ENCODE results near the gene GPC6.

Gene GPC6

DNA sequence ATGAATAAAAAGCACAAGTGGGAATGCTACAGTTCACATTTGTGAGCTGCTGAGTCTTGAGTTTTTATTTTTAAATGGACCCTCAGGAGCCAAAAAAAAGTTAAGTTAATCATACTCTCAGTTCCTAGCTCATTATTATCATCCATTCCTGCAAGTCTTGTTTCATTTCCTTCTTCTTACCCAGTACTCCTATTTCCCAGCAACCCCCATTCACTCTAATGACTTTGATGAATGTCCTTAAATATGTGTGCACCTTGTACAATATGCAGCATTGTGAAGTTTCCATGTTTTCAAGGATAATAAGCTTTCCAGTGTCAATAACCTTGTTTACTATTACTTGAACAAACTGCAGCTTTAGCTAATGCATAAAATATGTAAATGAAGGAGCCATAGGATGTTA is 886.6 kb downstream of the GPC6 start:
- no peak overlapping the region for H3K4me3 ChIP-seq (ENCODE audit: low read length)
- no peaks in the 10 kb centered on the region for H3K9me3 ChIP-seq (ENCODE audit: control insufficient read depth, low read length)
- DNase-seq (ENCODE audit: low read depth), result no peak
- H3K4me1 ChIP-seq (ENCODE audit: control insufficient read depth, insufficient read depth, low read length), result peaks cover 9% of the 10 kb centered on the region
- H3K36me3 ChIP-seq (ENCODE audit: control insufficient read depth, insufficient read depth, low read length, severe bottlenecking), result no peaks in the 10 kb centered on the region
- no peaks in the 10 kb centered on the region for H3K27me3 ChIP-seq (replicated peaks; ENCODE audit: control insufficient read depth, insufficient read depth, low read length)
- no peak overlapping the region for H3K9ac ChIP-seq (ENCODE audit: low read length)

DNA sequence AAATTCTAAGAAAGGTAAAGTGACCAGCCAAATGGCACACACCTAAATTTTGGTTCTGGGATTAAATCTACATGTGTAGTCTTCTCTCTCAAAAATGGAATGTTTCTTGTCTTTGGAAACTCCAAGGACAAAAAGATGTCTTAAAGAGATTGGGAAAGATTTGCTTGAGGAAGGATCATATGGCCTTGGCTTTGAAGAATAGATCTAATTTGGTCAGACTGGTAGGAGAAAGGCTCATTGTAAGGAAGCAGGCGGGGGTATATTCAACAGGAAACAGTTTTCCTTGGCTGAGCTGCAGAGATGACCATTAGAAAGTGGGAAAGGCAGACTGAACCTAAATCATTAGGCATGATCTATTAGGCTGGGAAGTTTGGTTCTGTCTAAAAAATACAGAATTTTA is 887.6 kb downstream of the GPC6 start:
- Histone ChIP-seq H3K4me3 (ENCODE audit: low read length) (no peak overlapping the region), H3K9ac (ENCODE audit: low read length) (no peak overlapping the region), H3K4me1 (ENCODE audit: control insufficient read depth, insufficient read depth, low read length) (peaks cover 9% of the 10 kb centered on the region), H3K9me3 (ENCODE audit: control insufficient read depth, low read length) (no peaks in the 10 kb centered on the region), H3K27me3 (replicated peaks; ENCODE audit: control insufficient read depth, insufficient read depth, low read length) (no peaks in the 10 kb centered on the region), H3K36me3 (ENCODE audit: control insufficient read depth, insufficient read depth, low read length, severe bottlenecking) (no peaks in the 10 kb centered on the region)
- DNase-seq (ENCODE audit: low read depth), result no peak

DNA sequence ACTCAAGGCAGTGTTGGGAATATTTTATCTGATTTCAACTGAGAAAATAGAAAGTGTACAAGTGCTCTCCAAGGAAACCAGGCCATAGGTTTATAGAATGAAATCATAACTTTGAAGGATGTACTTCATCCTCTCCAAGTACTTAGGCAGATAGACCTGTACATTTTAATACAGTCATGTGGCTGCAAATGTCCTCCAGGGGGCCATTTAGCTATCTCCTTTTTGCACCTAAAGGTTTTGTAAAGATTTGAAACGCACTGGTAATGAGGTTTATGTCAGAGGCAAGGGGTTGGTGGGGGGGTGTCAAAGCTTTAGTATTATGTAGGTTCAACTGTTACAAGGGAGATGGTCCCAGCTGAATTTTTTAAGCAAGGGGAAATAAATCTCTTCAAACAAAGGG is 888.4 kb downstream of the GPC6 start:
- no peak overlapping the region for H3K4me3 ChIP-seq (ENCODE audit: low read length)
- H3K9me3 ChIP-seq (ENCODE audit: control insufficient read depth, low read length), result no peaks in the 10 kb centered on the region
- H3K27me3 ChIP-seq (replicated peaks; ENCODE audit: control insufficient read depth, insufficient read depth, low read length), result no peaks in the 10 kb centered on the region
- peaks cover 9% of the 10 kb centered on the region for H3K4me1 ChIP-seq (ENCODE audit: control insufficient read depth, insufficient read depth, low read length)
- H3K36me3 ChIP-seq (ENCODE audit: control insufficient read depth, insufficient read depth, low read length, severe bottlenecking), result no peaks in the 10 kb centered on the region
- no peak for DNase-seq (ENCODE audit: low read depth)
- no peak overlapping the region for H3K9ac ChIP-seq (ENCODE audit: low read length)

GRCh38 chr13:94119360-94119936 is 892.8 kb downstream of the GPC6 start:
- H3K4me3 ChIP-seq (ENCODE audit: low read length), result no peak overlapping the region
- no peaks in the 10 kb centered on the region for H3K36me3 ChIP-seq (ENCODE audit: control insufficient read depth, insufficient read depth, low read length, severe bottlenecking)
- DNase-seq (ENCODE audit: low read depth), result no peak
- no peaks in the 10 kb centered on the region for H3K9me3 ChIP-seq (ENCODE audit: control insufficient read depth, low read length)
- no peaks in the 10 kb centered on the region for H3K27me3 ChIP-seq (replicated peaks; ENCODE audit: control insufficient read depth, insufficient read depth, low read length)
- peaks cover 7% of the 10 kb centered on the region for H3K4me1 ChIP-seq (ENCODE audit: control insufficient read depth, insufficient read depth, low read length)
- H3K9ac ChIP-seq (ENCODE audit: low read length), result no peak overlapping the region

DNA sequence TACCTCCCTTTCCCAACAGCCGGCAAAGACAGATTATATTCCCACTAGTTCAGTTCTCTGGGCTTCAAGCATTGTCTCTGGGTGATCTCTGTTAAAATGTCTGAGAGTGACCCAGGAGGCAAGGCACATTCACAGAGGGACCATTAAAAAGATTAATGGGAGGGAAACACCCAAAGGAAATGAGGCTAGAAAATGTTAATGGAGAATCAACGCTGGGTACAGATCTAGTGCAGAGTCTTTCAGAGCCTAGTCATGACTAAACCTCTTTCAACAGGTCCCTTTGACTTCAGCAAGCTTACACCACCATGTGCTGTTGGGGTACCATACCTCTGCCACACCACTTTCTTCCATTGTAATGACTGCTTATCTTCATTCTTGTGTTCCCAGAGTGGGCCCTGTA is 894.3 kb downstream of the GPC6 start:
- Histone ChIP-seq H3K9me3 (ENCODE audit: control insufficient read depth, low read length) (no peaks in the 10 kb centered on the region), H3K4me1 (ENCODE audit: control insufficient read depth, insufficient read depth, low read length) (peaks cover 7% of the 10 kb centered on the region), H3K9ac (ENCODE audit: low read length) (no peak overlapping the region), H3K27me3 (replicated peaks; ENCODE audit: control insufficient read depth, insufficient read depth, low read length) (no peaks in the 10 kb centered on the region), H3K4me3 (ENCODE audit: low read length) (no peak overlapping the region), H3K36me3 (ENCODE audit: control insufficient read depth, insufficient read depth, low read length, severe bottlenecking) (no peaks in the 10 kb centered on the region)
- DNase-seq (ENCODE audit: low read depth), result no peak

- no peaks in the 10 kb centered on the region for H3K27me3 ChIP-seq (replicated peaks; ENCODE audit: control insufficient read depth, insufficient read depth, low read length)
- H3K9ac ChIP-seq (ENCODE audit: low read length), result no peak overlapping the region
- H3K36me3 ChIP-seq (ENCODE audit: control insufficient read depth, insufficient read depth, low read length, severe bottlenecking), result no peaks in the 10 kb centered on the region
- DNase-seq (ENCODE audit: low read depth), result peak; percentile 37
- peaks cover 7% of the 10 kb centered on the region for H3K4me1 ChIP-seq (ENCODE audit: control insufficient read depth, insufficient read depth, low read length)
- no peak overlapping the region for H3K4me3 ChIP-seq (ENCODE audit: low read length)
- no peaks in the 10 kb centered on the region for H3K9me3 ChIP-seq (ENCODE audit: control insufficient read depth, low read length)
These were observed 895.1 kb downstream of the GPC6 start for GRCh38 chr13:94121686-94122085.

- no peak overlapping the region for H3K9ac ChIP-seq (ENCODE audit: low read length)
- peaks cover 7% of the 10 kb centered on the region for H3K4me1 ChIP-seq (ENCODE audit: control insufficient read depth, insufficient read depth, low read length)
- no peak for DNase-seq (ENCODE audit: low read depth)
- no peaks in the 10 kb centered on the region for H3K9me3 ChIP-seq (ENCODE audit: control insufficient read depth, low read length)
- no peak overlapping the region for H3K4me3 ChIP-seq (ENCODE audit: low read length)
- H3K36me3 ChIP-seq (ENCODE audit: control insufficient read depth, insufficient read depth, low read length, severe bottlenecking), result no peaks in the 10 kb centered on the region
- H3K27me3 ChIP-seq (replicated peaks; ENCODE audit: control insufficient read depth, insufficient read depth, low read length), result no peaks in the 10 kb centered on the region
These were observed 895.8 kb downstream of the GPC6 start for GRCh38 chr13:94122300-94122915.

DNA sequence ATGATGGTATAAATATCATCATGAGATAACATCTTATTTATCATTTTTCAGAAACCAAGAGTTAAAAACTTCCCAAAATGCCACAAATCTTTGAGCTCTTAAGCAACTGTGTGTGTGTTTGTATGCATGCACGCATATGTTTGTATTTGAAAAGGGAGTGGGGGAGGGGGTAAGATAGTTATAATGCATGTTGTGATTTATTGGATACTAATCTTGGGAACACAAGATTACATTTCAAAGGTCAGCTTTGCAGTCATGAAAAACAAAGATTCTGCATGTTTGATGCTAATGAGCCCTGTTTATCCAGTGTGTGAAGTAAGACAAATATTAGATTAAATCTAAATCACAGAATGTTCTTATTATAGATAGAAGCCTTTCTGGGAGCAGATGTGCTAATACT is 897.0 kb downstream of the GPC6 start:
- H3K4me1 ChIP-seq (ENCODE audit: control insufficient read depth, insufficient read depth, low read length), result peaks cover 15% of the 10 kb centered on the region
- no peak overlapping the region for H3K4me3 ChIP-seq (ENCODE audit: low read length)
- no peak for DNase-seq (ENCODE audit: low read depth)
- H3K9ac ChIP-seq (ENCODE audit: low read length), result no peak overlapping the region
- no peaks in the 10 kb centered on the region for H3K9me3 ChIP-seq (ENCODE audit: control insufficient read depth, low read length)
- H3K27me3 ChIP-seq (replicated peaks; ENCODE audit: control insufficient read depth, insufficient read depth, low read length), result no peaks in the 10 kb centered on the region
- no peaks in the 10 kb centered on the region for H3K36me3 ChIP-seq (ENCODE audit: control insufficient read depth, insufficient read depth, low read length, severe bottlenecking)

DNA sequence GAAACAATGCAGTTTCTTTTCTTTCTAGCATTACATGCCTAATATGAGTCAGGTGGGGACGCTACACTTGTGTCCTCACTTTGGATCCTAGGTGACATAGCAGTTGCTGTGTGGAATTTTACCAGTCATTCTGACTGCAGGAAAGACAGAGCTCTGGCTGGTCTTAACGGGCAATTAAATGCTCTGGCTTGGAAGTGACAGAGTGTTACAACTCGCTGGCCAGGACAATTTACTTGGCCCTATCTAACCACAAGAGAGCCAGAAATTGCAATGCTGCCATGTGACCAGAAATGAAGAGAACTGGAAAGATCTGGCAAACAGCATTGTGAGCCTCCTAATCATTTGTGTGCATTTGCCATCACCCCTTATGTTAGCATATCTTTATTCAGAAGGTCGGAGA is 901.8 kb downstream of the GPC6 start:
- Histone ChIP-seq H3K4me3 (ENCODE audit: low read length) (peak overlapping the region; percentile 10), H3K9me3 (ENCODE audit: control insufficient read depth, low read length) (no peaks in the 10 kb centered on the region), H3K27me3 (replicated peaks; ENCODE audit: control insufficient read depth, insufficient read depth, low read length) (no peaks in the 10 kb centered on the region), H3K36me3 (ENCODE audit: control insufficient read depth, insufficient read depth, low read length, severe bottlenecking) (no peaks in the 10 kb centered on the region), H3K9ac (ENCODE audit: low read length) (no peak overlapping the region), H3K4me1 (ENCODE audit: control insufficient read depth, insufficient read depth, low read length) (peaks cover 26% of the 10 kb centered on the region)
- DNase-seq (ENCODE audit: low read depth), result no peak

GRCh38 chr13:94129490-94129894 is 902.9 kb downstream of the GPC6 start:
- Histone ChIP-seq H3K9ac (ENCODE audit: low read length) (no peak overlapping the region), H3K9me3 (ENCODE audit: control insufficient read depth, low read length) (no peaks in the 10 kb centered on the region), H3K4me1 (ENCODE audit: control insufficient read depth, insufficient read depth, low read length) (peaks cover 26% of the 10 kb centered on the region), H3K27me3 (replicated peaks; ENCODE audit: control insufficient read depth, insufficient read depth, low read length) (no peaks in the 10 kb centered on the region), H3K4me3 (ENCODE audit: low read length) (peak overlapping the region; percentile 59), H3K36me3 (ENCODE audit: control insufficient read depth, insufficient read depth, low read length, severe bottlenecking) (no peaks in the 10 kb centered on the region)
- DNase-seq (ENCODE audit: low read depth), result no peak

- Histone ChIP-seq H3K9me3 (ENCODE audit: control insufficient read depth, low read length) (no peaks in the 10 kb centered on the region), H3K27me3 (replicated peaks; ENCODE audit: control insufficient read depth, insufficient read depth, low read length) (no peaks in the 10 kb centered on the region), H3K4me3 (ENCODE audit: low read length) (no peak overlapping the region), H3K4me1 (ENCODE audit: control insufficient read depth, insufficient read depth, low read length) (peaks cover 4% of the 10 kb centered on the region), H3K9ac (ENCODE audit: low read length) (no peak overlapping the region), H3K36me3 (ENCODE audit: control insufficient read depth, insufficient read depth, low read length, severe bottlenecking) (no peaks in the 10 kb centered on the region)
- no peak for DNase-seq (ENCODE audit: low read depth)
These were observed 912.2 kb downstream of the GPC6 start for GRCh38 chr13:94138831-94139230.

Data from adipocyte (in vitro differentiated cells).